Activated T-helper 1 cell treated with anti-CD3 and anti-CD28 coated beads, Interleukin-12 subunit alpha, Interleukin-12 subunit beta, Interleukin-2, Interleukin-4 antibody, amounts not matched to agents 30 ng/mL and 10 ng/mL and 1 ng/mL, durations not matched to agents 14 hours and 24 hours and 36 hours (primary cell): ENCODE results near the gene ANKRD13D. TPM values are rescaled to one million over a fixed set of nuclear protein-coding genes. Genes with fewer than 3 reads are reported as not detected.

ENCODE experiments used
- DNase-seq: peaks from one replicate; pipeline ENCODE4 v3.0.0; 2021; ENCODE audit warnings: low spot score
- H3K27ac Mint-ChIP-seq: one replicate; pipeline ENCODE4 v1.8.0; 2021; ENCODE audit warnings: mild to moderate bottlenecking, mixed read lengths
- H3K27me3 Mint-ChIP-seq: one replicate; pipeline ENCODE4 v1.8.0; 2022; ENCODE audit warnings: mild to moderate bottlenecking, moderate library complexity, mixed read lengths; ENCODE audit not compliant: insufficient read depth
- H3K36me3 Mint-ChIP-seq: one replicate; pipeline ENCODE4 v1.8.0; 2021; ENCODE audit warnings: low read depth, mixed read lengths
- H3K4me1 Mint-ChIP-seq: one replicate; pipeline ENCODE4 v1.8.0; 2021; ENCODE audit warnings: low read depth, mixed read lengths
- H3K4me3 Mint-ChIP-seq: one replicate; pipeline ENCODE4 v1.8.0; 2021; ENCODE audit warnings: mild to moderate bottlenecking, moderate library complexity, mixed read lengths
- H3K9me3 Mint-ChIP-seq: one replicate; pipeline ENCODE4 v1.8.0; 2021; ENCODE audit warnings: mixed read lengths
- intact Hi-C: fragments of 100-400 bp; cut with micrococcal nuclease; formaldehyde crosslinking; loops from one replicate; pipeline ENCODE4 v1.15.1; 2024
- total RNA-seq: library from RNA; stranded (reverse); gene quantifications from 2 replicates; pipeline ENCODE4 v1.2.3, GENCODE V29; 2022

The ANKRD13D gene
- total RNA-seq, 1 donor from 2014 or later: 129 TPM

DNA sequence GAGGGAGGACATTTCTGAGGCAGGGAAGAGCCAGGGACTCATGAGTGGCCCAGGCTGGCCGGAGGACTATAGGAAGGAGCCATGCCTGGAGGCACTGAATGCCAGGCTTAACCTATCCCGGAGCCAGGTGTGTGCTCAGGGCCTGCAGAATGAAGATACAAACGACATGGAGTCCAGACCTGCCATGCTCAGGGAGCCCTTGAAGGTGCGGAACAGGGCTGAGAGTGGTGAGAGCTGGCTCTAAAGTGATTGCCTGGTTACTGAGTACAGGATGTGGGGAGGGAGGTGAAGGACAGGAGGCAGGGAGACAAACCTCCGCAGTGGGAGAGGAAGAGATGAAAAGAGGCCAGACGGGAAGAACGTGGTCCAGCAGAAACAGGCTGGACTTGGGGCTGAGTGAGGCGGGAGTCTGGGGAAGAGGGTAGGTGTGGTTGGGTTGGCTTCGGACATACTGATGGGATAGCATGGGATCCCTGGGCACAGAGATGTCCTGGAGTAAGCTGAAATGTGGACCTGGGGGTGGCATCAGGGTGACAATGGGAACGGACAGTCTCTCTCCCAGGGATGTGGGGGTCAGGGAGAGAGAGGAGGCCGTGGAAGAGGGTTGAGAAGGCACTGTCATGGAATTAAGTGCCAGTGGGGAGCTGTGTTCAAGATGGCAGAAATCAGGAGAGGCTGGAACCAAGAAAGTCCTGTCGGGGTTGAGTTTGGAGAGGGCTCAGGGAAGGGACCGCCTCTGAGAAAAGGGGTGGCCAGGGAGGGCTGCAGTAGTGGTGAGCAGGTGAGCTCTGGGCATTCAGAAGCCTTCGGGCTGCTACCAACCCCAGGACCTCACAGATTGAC lies 1.5 kb upstream of the ANKRD13D start:
- Mint-ChIP-seq H3K27ac (peak overlapping the region; percentile 97), H3K4me3 (peak overlapping the region; percentile 77), H3K36me3 (peaks cover 26% of the 10 kb centered on the region), H3K4me1 (peaks cover 28% of the 10 kb centered on the region), H3K9me3 (no peaks in the 10 kb centered on the region), H3K27me3 (peaks cover 2% of the 10 kb centered on the region)
- no peak for DNase-seq
- intact Hi-C loops: loop anchor here (1.0 to 5.0 kb wide), 7 partner anchors 10 to 220 kb away; partner anchors contain the start of genes CDK2AP2, PITPNM1 and SSH3

GRCh38 chr11:67288198-67288451 lies 978 bp upstream of the ANKRD13D start:
- Mint-ChIP-seq H3K9me3 (no peaks in the 10 kb centered on the region), H3K27me3 (peaks cover 2% of the 10 kb centered on the region), H3K4me3 (peak overlapping the region; percentile 77), H3K27ac (peak overlapping the region; percentile 97), H3K36me3 (peaks cover 31% of the 10 kb centered on the region), H3K4me1 (peaks cover 32% of the 10 kb centered on the region)
- no peak for DNase-seq
- intact Hi-C loops: loop anchor here (1.0 to 5.0 kb wide), 7 partner anchors 11 to 219 kb away; partner anchors contain the start of genes CDK2AP2, PITPNM1 and SSH3

GRCh38 chr11:67288452-67289225 lies 464 bp upstream of the ANKRD13D start:
- H3K36me3 Mint-ChIP-seq: peaks cover 31% of the 10 kb centered on the region
- DNase-seq: peak; percentile 88
- no peaks in the 10 kb centered on the region for H3K9me3 Mint-ChIP-seq
- peak overlapping the region; percentile 97 for H3K27ac Mint-ChIP-seq
- peaks cover 36% of the 10 kb centered on the region for H3K4me1 Mint-ChIP-seq
- H3K27me3 Mint-ChIP-seq: peaks cover 2% of the 10 kb centered on the region
- H3K4me3 Mint-ChIP-seq: peak overlapping the region; percentile 77
- intact Hi-C loops: loop anchor here (1.0 to 5.0 kb wide), 7 partner anchors 11 to 219 kb away; partner anchors contain the start of genes CDK2AP2, PITPNM1 and SSH3

GRCh38 chr11:67289651-67290479 lies 762 bp downstream of the ANKRD13D start:
- intact Hi-C loops: loop anchor here (2.0 to 5.0 kb wide), 3 partner anchors 13 to 217 kb away; partner anchors contain the start of genes CDK2AP2, PITPNM1 and SSH3
- peaks cover 34% of the 10 kb centered on the region for H3K36me3 Mint-ChIP-seq

DNA sequence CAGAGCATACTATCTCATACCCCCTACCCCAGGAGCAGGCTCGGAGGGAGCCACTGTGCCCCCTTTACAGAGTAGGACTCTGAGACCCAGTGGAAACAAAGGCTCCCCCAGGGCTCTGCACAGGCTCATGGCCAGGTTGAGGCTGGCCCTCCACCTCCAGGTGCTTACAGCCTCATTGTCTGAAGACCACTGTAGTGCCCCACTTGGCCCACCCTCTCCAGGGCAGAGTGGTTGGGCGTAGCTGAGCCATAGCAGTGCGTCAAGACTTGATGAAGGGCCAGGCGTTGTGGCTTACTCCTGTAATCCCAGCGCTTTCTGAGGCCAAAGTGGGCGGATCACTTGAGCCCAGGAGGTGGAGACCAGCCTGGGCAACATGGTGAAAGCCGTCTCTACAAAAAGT lies 1.7 kb downstream of the ANKRD13D start:
- Mint-ChIP-seq H3K27me3 (peaks cover 2% of the 10 kb centered on the region), H3K27ac (no peak overlapping the region), H3K9me3 (peaks cover 2% of the 10 kb centered on the region), H3K36me3 (peaks cover 38% of the 10 kb centered on the region), H3K4me3 (peak overlapping the region; percentile 90), H3K4me1 (peaks cover 42% of the 10 kb centered on the region)
- intact Hi-C loops: no loop called here
- DNase-seq: no peak

More at GRCh38 chr11:67289651-67290479, 762 bp downstream of the ANKRD13D start:
- H3K27ac Mint-ChIP-seq: peak overlapping the region; percentile 89
- peaks cover 42% of the 10 kb centered on the region for H3K4me1 Mint-ChIP-seq
- peaks cover 2% of the 10 kb centered on the region for H3K27me3 Mint-ChIP-seq
- peak overlapping the region; percentile 90 for H3K4me3 Mint-ChIP-seq
- no peaks in the 10 kb centered on the region for H3K9me3 Mint-ChIP-seq
- DNase-seq: no peak

- peaks cover 11% of the 10 kb centered on the region for H3K9me3 Mint-ChIP-seq
- H3K4me3 Mint-ChIP-seq: peak overlapping the region; percentile 27
- H3K27ac Mint-ChIP-seq: peak overlapping the region; percentile 50
- peaks cover 2% of the 10 kb centered on the region for H3K27me3 Mint-ChIP-seq
- DNase-seq: no peak
- intact Hi-C loops: no loop called here
- H3K36me3 Mint-ChIP-seq: peaks cover 45% of the 10 kb centered on the region
- H3K4me1 Mint-ChIP-seq: peaks cover 43% of the 10 kb centered on the region
Measured at GRCh38 chr11:67291481-67292381, 2.6 kb downstream of the ANKRD13D start.

- Mint-ChIP-seq H3K4me1 (peaks cover 38% of the 10 kb centered on the region), H3K27me3 (peaks cover 2% of the 10 kb centered on the region), H3K27ac (peak overlapping the region; percentile 50), H3K9me3 (peaks cover 15% of the 10 kb centered on the region), H3K36me3 (peaks cover 41% of the 10 kb centered on the region), H3K4me3 (peak overlapping the region; percentile 43)
- intact Hi-C loops: loop anchor here (1.0 kb wide), 1 partner anchor 11 kb away; the partner anchor contains the start of gene SSH3
- DNase-seq: no peak
Measured at GRCh38 chr11:67292671-67293070, 3.6 kb downstream of the ANKRD13D start.

- H3K9me3 Mint-ChIP-seq: peaks cover 15% of the 10 kb centered on the region
- H3K36me3 Mint-ChIP-seq: peaks cover 42% of the 10 kb centered on the region
- intact Hi-C loops: loop anchor here (1.0 kb wide), 1 partner anchor 10 kb away; the partner anchor contains the start of gene SSH3
- peak overlapping the region; percentile 48 for H3K27ac Mint-ChIP-seq
- H3K27me3 Mint-ChIP-seq: peaks cover 2% of the 10 kb centered on the region
- peaks cover 34% of the 10 kb centered on the region for H3K4me1 Mint-ChIP-seq
- no peak for DNase-seq
- peak overlapping the region; percentile 43 for H3K4me3 Mint-ChIP-seq
Measured at GRCh38 chr11:67293090-67293489, 4.0 kb downstream of the ANKRD13D start.

DNA sequence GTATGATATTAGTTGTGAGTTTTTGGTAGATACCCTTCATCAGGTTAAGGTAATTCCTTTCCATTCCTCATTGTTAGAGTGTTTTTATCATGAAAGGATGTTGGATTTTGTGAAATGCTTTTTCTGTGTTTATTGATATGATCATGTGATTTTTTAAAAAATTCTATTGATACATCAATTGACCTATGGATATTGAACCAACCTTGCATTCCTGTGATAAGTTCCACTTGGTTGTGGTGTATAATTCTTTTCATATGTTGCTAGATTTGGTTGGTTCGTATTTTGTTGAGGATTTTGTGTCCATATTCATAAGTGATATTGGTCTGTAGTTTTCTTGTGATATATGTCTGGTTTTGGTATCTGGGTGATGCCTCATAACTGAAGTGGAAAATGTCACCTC lies 6.7 kb downstream of the ANKRD13D start:
- no peak overlapping the region for H3K27ac Mint-ChIP-seq
- intact Hi-C loops: no loop called here

GRCh38 chr11:67298786-67299185 lies 9.7 kb downstream of the ANKRD13D start:
- peaks cover 15% of the 10 kb centered on the region for H3K9me3 Mint-ChIP-seq
- no peaks in the 10 kb centered on the region for H3K27me3 Mint-ChIP-seq
- H3K4me3 Mint-ChIP-seq: no peak overlapping the region
- DNase-seq: no peak
- H3K4me1 Mint-ChIP-seq: peaks cover 22% of the 10 kb centered on the region
- intact Hi-C loops: no loop called here
- H3K36me3 Mint-ChIP-seq: peaks cover 38% of the 10 kb centered on the region
- H3K27ac Mint-ChIP-seq: peak overlapping the region; percentile 55

More for the DNA sequence above, 6.7 kb downstream of the ANKRD13D start:
- Mint-ChIP-seq H3K4me1 (peaks cover 38% of the 10 kb centered on the region), H3K27me3 (no peaks in the 10 kb centered on the region), H3K4me3 (no peak overlapping the region), H3K9me3 (peaks cover 15% of the 10 kb centered on the region), H3K36me3 (peaks cover 52% of the 10 kb centered on the region)
- no peak for DNase-seq

- H3K36me3 Mint-ChIP-seq: peaks cover 34% of the 10 kb centered on the region
- DNase-seq: no peak
- intact Hi-C loops: no loop called here
- H3K4me3 Mint-ChIP-seq: no peak overlapping the region
- H3K4me1 Mint-ChIP-seq: peaks cover 21% of the 10 kb centered on the region
- H3K27ac Mint-ChIP-seq: no peak overlapping the region
- no peaks in the 10 kb centered on the region for H3K27me3 Mint-ChIP-seq
- peaks cover 15% of the 10 kb centered on the region for H3K9me3 Mint-ChIP-seq
Measured at GRCh38 chr11:67299471-67300191, 10.5 kb downstream of the ANKRD13D start.
